Neuronal stem cell (in vitro differentiated cells): ENCODE measurements around the gene NHS.
A peak's percentile ranks its signal among the peaks of the same experiment; 100 is the strongest.

Experiments
- DNase-seq: peaks from one replicate; pipeline ENCODE4 v3.0.0-alpha.2; 2013; ENCODE audit warnings: low spot score
- H2AFZ ChIP-seq: one replicate; pipeline ENCODE4 v1.6.1; 2013; ENCODE audit warnings: mild to moderate bottlenecking, low read length, inconsistent platforms
- H2AK5ac ChIP-seq: 2 replicates; pipeline ENCODE4 v1.6.1; 2013; ENCODE audit warnings: low read depth, mild to moderate bottlenecking, inconsistent platforms, low read length, moderate library complexity, mixed read lengths
- H2BK120ac ChIP-seq: 2 replicates; pipeline ENCODE4 v1.6.1; 2013; ENCODE audit warnings: low read depth, mild to moderate bottlenecking, inconsistent platforms, low read length, moderate library complexity, mixed read lengths
- H2BK12ac ChIP-seq: one replicate; pipeline ENCODE4 v1.6.1; 2013; ENCODE audit warnings: low read length, inconsistent platforms
- H2BK15ac ChIP-seq: 2 replicates; pipeline ENCODE4 v1.6.1; 2013; ENCODE audit warnings: mild to moderate bottlenecking, low read length, inconsistent platforms, mixed read lengths
- H2BK5ac ChIP-seq: one replicate; pipeline ENCODE4 v1.6.1; 2013; ENCODE audit warnings: inconsistent platforms, mild to moderate bottlenecking, low read length, moderate library complexity
- H3K14ac ChIP-seq: one replicate; pipeline ENCODE4 v1.6.1; 2013; ENCODE audit warnings: low read length, inconsistent platforms
- H3K18ac ChIP-seq: 2 replicates; pipeline ENCODE4 v1.6.1; 2013; ENCODE audit warnings: low read length, inconsistent platforms
- H3K23ac ChIP-seq: 2 replicates; pipeline ENCODE4 v1.6.1; 2013; ENCODE audit warnings: low read depth, mild to moderate bottlenecking, mixed read lengths, low read length, inconsistent platforms; ENCODE audit not compliant: poor library complexity
- H3K27ac ChIP-seq: replicated peaks from 3 replicates; pipeline ENCODE4 v1.5.1; 2013; ENCODE audit warnings: low read length, inconsistent platforms
- H3K27me3 ChIP-seq, 3 experiments: 2 replicates each; pipeline ENCODE4 v1.6.1; 2013; ENCODE audit warnings: low read length in 3 of 3, mild to moderate bottlenecking in 2 of 3, inconsistent platforms in 1 of 3, low read depth in 1 of 3, mixed read lengths in 1 of 3, moderate library complexity in 1 of 3; ENCODE audit not compliant: control insufficient read depth in 3 of 3, insufficient read depth in 3 of 3
- H3K36me3 ChIP-seq, 2 donors: replicated peaks in 1 of 2; 2 replicates each; pipeline ENCODE4 v1.6.1; 2013; ENCODE audit warnings: low read length in 2 of 2; ENCODE audit not compliant: control insufficient read depth in 2 of 2, insufficient read depth in 2 of 2
- H3K4ac ChIP-seq: 2 replicates; pipeline ENCODE4 v1.6.1; 2013; ENCODE audit warnings: inconsistent platforms, mild to moderate bottlenecking, low read length, moderate library complexity
- H3K4me1 ChIP-seq, 2 donors: 1 replicate in 1 of 2; 2 replicates in 1 of 2; pipeline ENCODE4 v1.6.1; 2013; ENCODE audit warnings: low read length in 2 of 2, low read depth in 1 of 2; ENCODE audit not compliant: control insufficient read depth in 2 of 2, insufficient read depth in 1 of 2
- H3K4me2 ChIP-seq: one replicate; pipeline ENCODE4 v1.6.1; 2013; ENCODE audit warnings: mild to moderate bottlenecking, low read length, inconsistent platforms; ENCODE audit not compliant: insufficient read depth, poor library complexity, severe bottlenecking
- H3K4me3 ChIP-seq, 2 donors: 2 replicates each; pipeline ENCODE4 v1.5.1; 2013; ENCODE audit warnings: low read length in 2 of 2, mild to moderate bottlenecking in 2 of 2, inconsistent platforms in 1 of 2, moderate library complexity in 1 of 2
- H3K79me1 ChIP-seq: one replicate; pipeline ENCODE4 v1.6.1; 2013; ENCODE audit warnings: low read depth, mild to moderate bottlenecking, inconsistent platforms, low read length, moderate library complexity
- H3K9ac ChIP-seq: one replicate; pipeline ENCODE4 v1.6.1; 2013; ENCODE audit warnings: mild to moderate bottlenecking, low read depth, low read length, inconsistent platforms; ENCODE audit not compliant: poor library complexity
- H3K9me3 ChIP-seq, 2 donors: replicated peaks in 1 of 2; 2 replicates each; pipeline versions ENCODE3 to v1.6.1; 2013; ENCODE audit warnings: low read length in 2 of 2, mild to moderate bottlenecking in 2 of 2, inconsistent platforms in 1 of 2, low read depth in 1 of 2, mixed read lengths in 1 of 2, moderate library complexity in 1 of 2; ENCODE audit not compliant: control insufficient read depth in 2 of 2, insufficient read depth in 1 of 2
- H4K8ac ChIP-seq: one replicate; pipeline ENCODE4 v1.6.1; 2013; ENCODE audit warnings: low read depth, mild to moderate bottlenecking, inconsistent platforms, low read length, moderate library complexity
- H4K91ac ChIP-seq: one replicate; pipeline ENCODE4 v1.6.1; 2013; ENCODE audit warnings: low read length, low read depth, mild to moderate bottlenecking, inconsistent platforms; ENCODE audit not compliant: poor library complexity
- WGBS, 2 donors: extraction: QIAGEN DNeasy Blood & Tissue Kit; methylation state at CpG; one replicate each; pipeline ENCODE4 v1.1.7; 2013; ENCODE audit warnings: missing lambda C conversion rate in 2 of 2, mixed read lengths in 1 of 2; ENCODE audit not compliant: insufficient read length in 2 of 2, insufficient replicate concordance in 1 of 2; ENCODE audit errors: extremely low coverage in 2 of 2; 5-methylcytosine and 5-hydroxymethylcytosine counted together

NHS gene

GRCh38 chrX:17414027-17414658 lies 39.1 kb downstream of the NHS start:
- peak overlapping the region in 1 of 2 donors; percentile 29 for H3K4me3 ChIP-seq
- H2BK15ac ChIP-seq, result no peak overlapping the region
- H3K79me1 ChIP-seq, result no peaks in the 10 kb centered on the region
- no peak for DNase-seq
- no peak overlapping the region for H3K4me2 ChIP-seq
- no peak overlapping the region for H3K9ac ChIP-seq
- H2AK5ac ChIP-seq, result no peak overlapping the region
- no peaks in the 10 kb centered on the region for H3K36me3 ChIP-seq
- no peak overlapping the region for H3K14ac ChIP-seq
- no peak overlapping the region for H4K91ac ChIP-seq
- H2BK120ac ChIP-seq, result no peak overlapping the region
- H3K4ac ChIP-seq, result no peak overlapping the region
- no peak overlapping the region for H4K8ac ChIP-seq
- H3K4me1 ChIP-seq, result peaks cover 12 to 18% of the 10 kb centered on the region in 2 donors
- no peak overlapping the region for H3K18ac ChIP-seq
- H3K9me3 ChIP-seq, result no peaks in the 10 kb centered on the region
- H3K23ac ChIP-seq, result no peak overlapping the region
- H2AFZ ChIP-seq, result no peak overlapping the region
- no peak overlapping the region for H3K27ac ChIP-seq
- H2BK5ac ChIP-seq, result no peak overlapping the region
- no CpG with 5 or more reads among the region's 7 CpGs for WGBS, 2 donors
- H2BK12ac ChIP-seq, result no peak overlapping the region
- H3K27me3 ChIP-seq, result peaks cover 0 to 3% (median 0%) of the 10 kb centered on the region in 3 experiments

DNA sequence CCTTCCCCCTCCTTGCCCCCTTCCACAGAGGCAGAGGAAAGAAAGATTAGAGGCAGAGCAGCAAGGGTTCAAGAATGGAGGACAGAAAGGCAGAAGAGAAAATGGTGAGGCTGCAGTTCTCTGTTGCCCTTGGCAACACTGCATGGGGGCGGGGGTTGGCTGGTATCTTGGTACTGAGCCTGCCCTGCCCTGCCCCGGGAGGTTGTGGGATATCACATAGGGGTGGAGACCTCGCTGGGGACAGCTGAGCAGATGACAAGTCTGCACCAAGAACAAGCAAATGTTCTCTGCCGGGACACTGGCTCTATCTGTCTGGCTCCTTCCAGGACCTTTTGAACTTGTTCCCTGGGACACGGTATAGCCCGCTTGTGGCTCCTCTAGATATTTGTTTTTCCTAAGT lies 39.8 kb downstream of the NHS start:
- no peaks in the 10 kb centered on the region for H3K79me1 ChIP-seq
- H2AFZ ChIP-seq, result peak overlapping the region; percentile 30
- no peak overlapping the region for H2BK12ac ChIP-seq
- H3K23ac ChIP-seq, result no peak overlapping the region
- no peak overlapping the region for H3K4ac ChIP-seq
- H3K14ac ChIP-seq, result no peak overlapping the region
- H3K4me2 ChIP-seq, result no peak overlapping the region
- no peak overlapping the region for H2BK120ac ChIP-seq
- H3K9ac ChIP-seq, result no peak overlapping the region
- peaks cover 0 to 3% (median 0%) of the 10 kb centered on the region in 3 experiments for H3K27me3 ChIP-seq
- peak overlapping the region in 1 of 2 donors; percentile 29 for H3K4me3 ChIP-seq
- H2BK5ac ChIP-seq, result no peak overlapping the region
- no peaks in the 10 kb centered on the region for H3K9me3 ChIP-seq
- no peaks in the 10 kb centered on the region for H3K36me3 ChIP-seq
- H2AK5ac ChIP-seq, result no peak overlapping the region
- H3K18ac ChIP-seq, result no peak overlapping the region
- no CpG with 5 or more reads among the region's 6 CpGs for WGBS, 2 donors
- peaks cover 12 to 18% of the 10 kb centered on the region in 2 donors for H3K4me1 ChIP-seq
- H4K8ac ChIP-seq, result no peak overlapping the region
- no peak overlapping the region for H2BK15ac ChIP-seq
- H4K91ac ChIP-seq, result no peak overlapping the region
- no peak for DNase-seq
- no peak overlapping the region for H3K27ac ChIP-seq

- H2BK15ac ChIP-seq, result no peak overlapping the region
- no peak overlapping the region for H2AFZ ChIP-seq
- no peak overlapping the region for H3K23ac ChIP-seq
- peaks cover 0 to 3% (median 0%) of the 10 kb centered on the region in 3 experiments for H3K27me3 ChIP-seq
- H2AK5ac ChIP-seq, result no peak overlapping the region
- H3K27ac ChIP-seq, result no peak overlapping the region
- H3K9ac ChIP-seq, result no peak overlapping the region
- DNase-seq, result no peak
- no CpG with 5 or more reads among the region's 3 CpGs for whole genome bisulfite sequencing, 2 donors
- H4K8ac ChIP-seq, result no peak overlapping the region
- H2BK5ac ChIP-seq, result no peak overlapping the region
- no peak overlapping the region for H3K4me2 ChIP-seq
- H4K91ac ChIP-seq, result no peak overlapping the region
- H3K36me3 ChIP-seq, result no peaks in the 10 kb centered on the region
- H3K79me1 ChIP-seq, result no peaks in the 10 kb centered on the region
- H2BK12ac ChIP-seq, result no peak overlapping the region
- peaks cover 12 to 15% of the 10 kb centered on the region in 2 donors for H3K4me1 ChIP-seq
- no peak overlapping the region for H3K4ac ChIP-seq
- no peak overlapping the region for H2BK120ac ChIP-seq
- no peak overlapping the region for H3K14ac ChIP-seq
- no peaks in the 10 kb centered on the region for H3K9me3 ChIP-seq
- no peak overlapping the region for H3K4me3 ChIP-seq
- no peak overlapping the region for H3K18ac ChIP-seq
Measured at GRCh38 chrX:17415242-17415810, 40.3 kb downstream of the NHS start.

- Histone ChIP-seq H2AFZ (no peak overlapping the region), H3K23ac (no peak overlapping the region), H3K4me3 (no peak overlapping the region), H3K14ac (no peak overlapping the region), H3K9ac (no peak overlapping the region), H2AK5ac (no peak overlapping the region), H4K8ac (no peak overlapping the region), H2BK120ac (no peak overlapping the region), H4K91ac (no peak overlapping the region), H3K79me1 (no peaks in the 10 kb centered on the region), H3K18ac (no peak overlapping the region), H3K27ac (no peak overlapping the region), H2BK5ac (no peak overlapping the region), H3K4me2 (no peak overlapping the region), H3K9me3 (no peaks in the 10 kb centered on the region), H2BK15ac (no peak overlapping the region), H3K27me3 (no peaks in the 10 kb centered on the region), H2BK12ac (no peak overlapping the region), H3K36me3 (no peaks in the 10 kb centered on the region), H3K4ac (no peak overlapping the region), H3K4me1 (peaks cover 12 to 15% of the 10 kb centered on the region in 2 donors)
- DNase-seq, result no peak
Measured at GRCh38 chrX:17417372-17417771, 42.4 kb downstream of the NHS start.
